Right cardiac atrium (tissue), 5 donors: ENCODE results near the gene MT3. TPM values are rescaled to one million over a fixed set of nuclear protein-coding genes. Genes with fewer than 3 reads are reported as not detected.

Source experiments
- ATAC-seq, 2 donors: fragments of 200-7000 bp; cut with Tn5 transposase; one replicate each; pipeline versions ENCODE4 v1.8.0 to v1.9.1; 2020; ENCODE audit warnings: moderate library complexity in 2 of 2, mild to moderate bottlenecking in 1 of 2
- DNase-seq, 3 donors: peaks; one replicate each; pipeline ENCODE4 v3.0.0-alpha.2; 2020
- H3K27ac ChIP-seq: one replicate; pipeline ENCODE4 v1.5.1; 2013; ENCODE audit warnings: mild to moderate bottlenecking, low read length, control low read depth, moderate library complexity
- H3K27me3 ChIP-seq: one replicate; pipeline ENCODE4 v1.6.1; 2013; ENCODE audit not compliant: control insufficient read depth, insufficient read depth
- H3K4me1 ChIP-seq: one replicate; pipeline ENCODE4 v1.6.1; 2013; ENCODE audit warnings: low read length; ENCODE audit not compliant: control insufficient read depth, insufficient read depth
- H3K4me3 ChIP-seq: one replicate; pipeline ENCODE4 v1.5.1; 2013; ENCODE audit warnings: low read length, control low read depth
- H3K9me3 ChIP-seq: one replicate; pipeline ENCODE4 v1.6.1; 2013; ENCODE audit warnings: low read length; ENCODE audit not compliant: control insufficient read depth
- WGBS: extraction: QIAGEN DNeasy Blood & Tissue Kit; methylation state at CpG from one replicate; pipeline ENCODE4 v1.1.7; 2013; 5-methylcytosine and 5-hydroxymethylcytosine counted together
- intact Hi-C, 4 donors: fragments of 100-400 bp; cut with DNase I; formaldehyde crosslinking; loops; one replicate each; pipeline versions ENCODE4 v1.11.0 to v1.14.0; 2022 to 2023
- polyA plus RNA-seq: library from polyadenylated mRNA; stranded (reverse); fragments of 200-250 nt; gene quantifications from one replicate; pipeline ENCODE4 v1.2.3, GENCODE V29; 2013
- total RNA-seq, 4 donors: library from RNA; stranded (reverse); fragmentation: NEBNext Ultra II Directional; extraction: Animal tissue kit (Norgen Biotek cat#: 25700); gene quantifications; one replicate each; pipeline ENCODE4 v1.2.1, GENCODE V29; 2021
- donor health status: healthy with polysubstance abuse.
- donor health status: DM: no; HTN: yes; CAD: no.
- donor health status: DM: no; HTN: no; CAD: no.
- donor health status: DM: no; HTN: yes; CAD: no; lungs with severe emphysema.
- donor health status: DM: yes; HTN: yes; CAD: no.

The MT3 gene
- total and polyA plus RNA-seq, 5 donors = 2.0 to 24.7 (median 3.5) TPM

- no peak for ATAC-seq
- H3K27ac ChIP-seq = peak overlapping the region; percentile 75
- peak overlapping the region; percentile 41 for H3K4me3 ChIP-seq
These were observed 42.5 kb downstream of the MT3 start for GRCh38 chr16:56631832-56632155.

GRCh38 chr16:56632156-56632847 lies 43.0 kb downstream of the MT3 start, which contains the start of gene MT1M:
TSS of gene MT1M (plus strand) at chr16:56632659. CDS start at chr16:56632732, 73 bp downstream.
- peak within 1 kb of the TSS; percentile 75 for H3K27ac ChIP-seq
- no peaks in the 10 kb centered on the region for H3K9me3 ChIP-seq
- DNase-seq = peak; percentile 87 to 92 (median 89)
- intact Hi-C loops = no loop called here
- ATAC-seq = peak; percentile 93 to 94
- H3K4me3 ChIP-seq = peak within 1 kb of the TSS; percentile 41
- WGBS = under 1% methylated on average over 61 of the region's 61 CpGs
- no peaks in the 10 kb centered on the region for H3K4me1 ChIP-seq
- no peaks in the 10 kb centered on the region for H3K27me3 ChIP-seq

More at GRCh38 chr16:56631832-56632155, 42.5 kb downstream of the MT3 start:
- H3K4me1 ChIP-seq = no peaks in the 10 kb centered on the region
- H3K27me3 ChIP-seq = no peaks in the 10 kb centered on the region
- 19% methylated on average over 14 of the region's 14 CpGs for whole genome bisulfite sequencing
- H3K9me3 ChIP-seq = no peaks in the 10 kb centered on the region
- DNase-seq = no peak
- intact Hi-C loops = no loop called here

- DNase-seq (peak in 1 of 3 donors; percentile 18), ATAC-seq (peak; percentile 1 to 3)
- Histone ChIP-seq H3K27ac (peak overlapping the region; percentile 30), H3K27me3 (no peaks in the 10 kb centered on the region), H3K9me3 (no peaks in the 10 kb centered on the region), H3K4me1 (no peaks in the 10 kb centered on the region), H3K4me3 (peak overlapping the region; percentile 41)
- intact Hi-C loops = no loop called here
- 51% methylated on average over 6 of the region's 6 CpGs for WGBS
These were observed 43.6 kb downstream of the MT3 start for GRCh38 chr16:56632848-56633365.

GRCh38 chr16:56633535-56633934 lies 44.2 kb downstream of the MT3 start:
- no peak for DNase-seq
- no peaks in the 10 kb centered on the region for H3K9me3 ChIP-seq
- H3K27ac ChIP-seq = no peak overlapping the region
- no peaks in the 10 kb centered on the region for H3K27me3 ChIP-seq
- 60% methylated on average over 7 of the region's 7 CpGs for WGBS
- no peak for ATAC-seq
- no peak overlapping the region for H3K4me3 ChIP-seq
- H3K4me1 ChIP-seq = peaks cover under 1% of the 10 kb centered on the region
- intact Hi-C loops = no loop called here

GRCh38 chr16:56634715-56635440 lies 45.5 kb downstream of the MT3 start:
- WGBS = 26% methylated on average over 47 of the region's 47 CpGs
- ATAC-seq = no peak
- Histone ChIP-seq H3K27me3 (no peaks in the 10 kb centered on the region), H3K27ac (no peak overlapping the region), H3K4me3 (peak overlapping the region; percentile 5), H3K4me1 (peaks cover 1% of the 10 kb centered on the region), H3K9me3 (no peaks in the 10 kb centered on the region)
- peak in 1 of 3 donors; percentile 27 for DNase-seq
- intact Hi-C loops = no loop called here

- WGBS = 15% methylated on average over 40 of the region's 40 CpGs
- intact Hi-C loops = no loop called here
- ATAC-seq = no peak
- Histone ChIP-seq H3K27ac (no peak overlapping the region), H3K4me3 (peak overlapping the region; percentile 5), H3K9me3 (no peaks in the 10 kb centered on the region), H3K27me3 (no peaks in the 10 kb centered on the region), H3K4me1 (peaks cover 1% of the 10 kb centered on the region)
- DNase-seq = no peak
These were observed 46.2 kb downstream of the MT3 start for GRCh38 chr16:56635441-56635967.

- ATAC-seq = no peak
- no peak for DNase-seq
- H3K4me1 ChIP-seq = peaks cover 1% of the 10 kb centered on the region
- H3K27me3 ChIP-seq = no peaks in the 10 kb centered on the region
- no peak overlapping the region for H3K27ac ChIP-seq
- intact Hi-C loops = no loop called here
- 50% methylated on average over 9 of the region's 9 CpGs for WGBS
- no peaks in the 10 kb centered on the region for H3K9me3 ChIP-seq
- H3K4me3 ChIP-seq = no peak overlapping the region
These were observed 47.5 kb downstream of the MT3 start for GRCh38 chr16:56636616-56637413.

GRCh38 chr16:56637814-56638750 lies 48.8 kb downstream of the MT3 start, which contains the start of gene MT1A:
TSS of gene MT1A (plus strand) at chr16:56638666. CDS start at chr16:56638739, 73 bp downstream.
- H3K27ac ChIP-seq = peak within 1 kb of the TSS; percentile 3
- 7% methylated on average over 68 of the region's 68 CpGs for WGBS
- ATAC-seq (peak; percentile 91), DNase-seq (peak; percentile 91 to 95 (median 93))
- H3K4me1 ChIP-seq = peaks cover 1% of the 10 kb centered on the region
- H3K9me3 ChIP-seq = no peaks in the 10 kb centered on the region
- H3K27me3 ChIP-seq = no peaks in the 10 kb centered on the region
- H3K4me3 ChIP-seq = peak within 1 kb of the TSS; percentile 51
- intact Hi-C loops = no loop called here

- Histone ChIP-seq H3K4me3 (no peak overlapping the region), H3K27ac (no peak overlapping the region), H3K9me3 (no peaks in the 10 kb centered on the region), H3K27me3 (no peaks in the 10 kb centered on the region), H3K4me1 (peaks cover 1% of the 10 kb centered on the region)
- no peak for DNase-seq
- ATAC-seq = no peak
- WGBS = 66% methylated on average over 1 of the region's 1 CpG
- intact Hi-C loops = no loop called here
These were observed 49.7 kb downstream of the MT3 start for GRCh38 chr16:56639045-56639444.

- intact Hi-C loops = no loop called here
- no peaks in the 10 kb centered on the region for H3K27me3 ChIP-seq
- no peak overlapping the region for H3K27ac ChIP-seq
- H3K9me3 ChIP-seq = no peaks in the 10 kb centered on the region
- DNase-seq (no peak), ATAC-seq (no peak)
- peaks cover 1% of the 10 kb centered on the region for H3K4me1 ChIP-seq
- H3K4me3 ChIP-seq = no peak overlapping the region
- WGBS = 81% methylated on average over 1 of the region's 1 CpG
These were observed 50.7 kb downstream of the MT3 start for GRCh38 chr16:56640076-56640475.
